GM12891 (cell line): ENCODE data around the gene KIF6.

Source experiments
- POLR2A ChIP-seq: IDR thresholded peaks from 2 replicates; pipeline ENCODE4 v1.6.1; 2011; ENCODE audit warnings: low read depth, low read length, control low read depth
- TAF1 ChIP-seq: IDR thresholded peaks from 2 replicates; pipeline ENCODE4 v1.6.1; 2011; ENCODE audit warnings: low read depth, low read length, control low read depth

DNA sequence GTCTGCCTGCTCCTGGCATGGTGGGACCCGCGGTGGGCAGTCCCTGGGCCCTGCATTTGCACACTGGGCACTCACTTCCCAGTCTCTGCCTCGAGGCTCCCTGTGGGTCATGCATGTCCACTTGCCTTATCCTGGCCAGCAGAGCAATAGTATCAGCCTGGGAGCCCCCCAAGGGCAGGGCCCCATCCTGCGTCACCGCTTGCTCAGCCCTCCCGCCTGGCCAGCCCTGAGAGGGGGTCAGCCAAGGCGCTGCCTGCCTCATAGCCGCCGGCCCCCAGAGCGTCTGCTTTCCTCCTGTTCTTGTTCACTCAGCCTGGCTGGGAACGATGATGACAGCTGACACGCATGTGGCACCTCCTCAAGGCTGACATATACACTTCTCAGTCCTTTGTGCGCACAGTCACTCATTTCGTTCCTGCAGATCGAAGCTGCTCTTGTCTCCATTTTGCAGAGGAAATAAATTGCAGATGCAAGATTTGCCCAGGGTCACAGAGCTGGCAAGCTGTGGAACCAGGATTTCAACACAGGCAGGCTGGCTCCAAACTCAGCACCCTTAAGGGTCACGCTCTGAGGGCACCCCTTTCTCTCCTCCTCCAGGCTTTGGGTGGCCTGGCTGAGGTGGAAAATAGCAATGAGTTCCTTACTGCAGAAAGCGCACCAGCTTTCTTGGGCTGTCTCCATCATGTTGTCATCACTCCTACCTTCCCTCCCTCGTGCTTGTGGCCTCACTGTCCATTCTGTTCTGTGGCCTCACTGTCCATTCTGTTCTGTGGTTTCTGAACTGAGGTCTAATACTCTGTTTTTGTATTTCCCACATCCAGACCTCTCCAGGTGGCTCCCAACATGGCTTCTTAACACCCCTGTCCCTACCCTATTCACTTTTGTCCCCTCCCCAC, 428.2 kb downstream of the KIF6 start:
- TF ChIP-seq TAF1 (no peak), POLR2A (no peak)
